Stimulated activated naive CD8-positive, alpha-beta T cell treated with anti-CD3 and anti-CD28 coated beads, Interleukin-15, Interleukin-2, amounts not matched to agents 100 U/mL and 50 U/mL, for 24 hours (primary cell): ENCODE results near the gene SYDE2.
A peak's percentile ranks its signal among the peaks of the same experiment; 100 is the strongest.
"Not testable (repeated sequence)": the region's sequence is repeated elsewhere in the genome, so short reads cannot be mapped to it uniquely, and the experiment has no call there.

Experiments
- ATAC-seq: fragments of 150-1000 bp; cut with Tn5 transposase; one replicate; pipeline ENCODE4 v1.10.0; 2021
- DNase-seq: peaks from one replicate; pipeline ENCODE4 v3.0.0; 2021

The SYDE2 gene, protein sequence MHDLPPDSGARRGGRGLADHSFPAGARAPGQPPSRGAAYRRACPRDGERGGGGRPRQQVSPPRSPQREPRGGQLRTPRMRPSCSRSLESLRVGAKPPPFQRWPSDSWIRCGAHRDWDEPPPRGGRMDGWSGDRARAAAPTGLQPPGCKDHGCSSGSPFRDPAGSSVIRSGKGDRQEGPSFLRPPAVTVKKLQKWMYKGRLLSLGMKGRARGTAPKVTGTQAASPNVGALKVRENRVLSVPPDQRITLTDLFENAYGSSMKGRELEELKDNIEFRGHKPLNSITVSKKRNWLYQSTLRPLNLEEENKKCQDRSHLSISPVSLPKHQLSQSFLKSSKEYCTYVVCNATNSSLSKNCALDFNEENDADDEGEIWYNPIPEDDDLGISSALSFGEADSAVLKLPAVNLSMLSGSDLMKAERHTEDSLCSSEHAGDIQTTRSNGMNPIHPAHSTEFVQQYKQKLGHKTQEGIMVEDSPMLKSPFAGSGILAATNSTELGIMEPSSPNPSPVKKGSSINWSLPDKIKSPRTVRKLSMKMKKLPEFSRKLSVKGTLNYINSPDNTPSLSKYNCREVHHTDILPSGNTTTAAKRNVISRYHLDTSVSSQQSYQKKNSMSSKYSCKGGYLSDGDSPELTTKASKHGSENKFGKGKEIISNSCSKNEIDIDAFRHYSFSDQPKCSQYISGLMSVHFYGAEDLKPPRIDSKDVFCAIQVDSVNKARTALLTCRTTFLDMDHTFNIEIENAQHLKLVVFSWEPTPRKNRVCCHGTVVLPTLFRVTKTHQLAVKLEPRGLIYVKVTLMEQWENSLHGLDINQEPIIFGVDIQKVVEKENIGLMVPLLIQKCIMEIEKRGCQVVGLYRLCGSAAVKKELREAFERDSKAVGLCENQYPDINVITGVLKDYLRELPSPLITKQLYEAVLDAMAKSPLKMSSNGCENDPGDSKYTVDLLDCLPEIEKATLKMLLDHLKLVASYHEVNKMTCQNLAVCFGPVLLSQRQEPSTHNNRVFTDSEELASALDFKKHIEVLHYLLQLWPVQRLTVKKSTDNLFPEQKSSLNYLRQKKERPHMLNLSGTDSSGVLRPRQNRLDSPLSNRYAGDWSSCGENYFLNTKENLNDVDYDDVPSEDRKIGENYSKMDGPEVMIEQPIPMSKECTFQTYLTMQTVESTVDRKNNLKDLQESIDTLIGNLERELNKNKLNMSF

DNA sequence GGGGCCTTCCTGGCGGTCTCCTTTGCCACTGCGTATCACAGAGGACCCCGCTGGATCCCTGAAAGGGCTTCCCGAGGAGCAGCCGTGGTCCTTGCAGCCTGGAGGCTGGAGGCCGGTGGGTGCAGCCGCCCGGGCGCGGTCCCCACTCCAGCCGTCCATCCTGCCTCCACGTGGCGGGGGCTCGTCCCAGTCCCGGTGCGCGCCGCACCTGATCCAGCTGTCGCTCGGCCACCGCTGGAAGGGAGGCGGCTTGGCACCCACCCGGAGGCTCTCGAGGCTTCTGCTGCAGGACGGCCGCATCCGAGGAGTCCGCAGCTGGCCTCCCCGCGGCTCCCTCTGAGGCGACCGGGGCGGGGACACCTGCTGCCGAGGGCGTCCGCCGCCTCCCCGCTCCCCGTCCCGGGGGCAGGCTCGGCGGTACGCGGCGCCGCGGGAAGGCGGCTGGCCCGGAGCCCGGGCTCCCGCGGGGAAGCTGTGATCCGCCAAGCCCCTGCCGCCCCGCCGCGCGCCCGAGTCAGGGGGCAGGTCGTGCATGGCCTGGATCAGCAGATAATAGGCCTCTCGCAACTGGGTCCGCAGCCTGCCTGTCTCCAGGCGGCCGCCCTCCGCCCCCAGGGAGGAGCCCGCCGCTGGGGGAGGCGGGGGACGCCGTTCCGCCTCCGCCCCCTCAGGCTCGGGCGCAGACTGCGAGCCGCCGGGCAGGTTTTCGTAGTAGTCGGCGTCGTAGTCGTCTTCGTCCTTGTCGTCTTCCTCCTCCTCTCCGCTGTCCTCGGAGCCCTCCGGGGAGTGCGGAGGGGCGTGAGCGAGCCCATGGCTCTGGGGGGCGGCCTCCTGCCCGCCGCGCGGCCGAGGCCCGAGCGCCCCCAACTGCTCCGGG lies at the start of gene SYDE2:
SYDE2 (minus strand) TSS at position 554 of the 877 bp plus-strand sequence; CDS start at position 534, 20 bp downstream.
- DNase-seq (peak; percentile 70), ATAC-seq (peak; percentile 70)

- ATAC-seq, DNase-seq: not testable (repeated sequence)
Observed at GRCh38 chr1:85249042-85249441, 48.2 kb upstream of the SYDE2 start.

DNA sequence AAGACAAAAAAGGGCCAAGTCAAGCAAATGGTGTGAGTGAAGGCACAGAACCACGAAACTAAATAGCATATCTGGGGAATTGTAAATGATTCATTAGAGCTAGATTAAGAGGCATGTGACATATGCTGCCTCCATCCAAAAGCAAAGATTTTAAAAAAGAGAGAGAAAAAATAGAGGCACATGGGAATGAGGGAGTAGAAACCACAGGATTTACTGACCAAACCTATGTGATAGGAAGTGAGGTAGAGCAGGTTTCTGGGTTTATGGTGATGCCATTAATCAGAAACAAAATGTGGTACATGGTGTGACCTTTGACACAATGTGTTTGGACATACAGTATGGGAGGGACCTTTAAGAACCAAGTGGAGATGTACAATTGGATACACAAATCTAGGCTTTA lies 45.1 kb upstream of the SYDE2 start:
- DNase-seq (no peak), ATAC-seq (no peak)

GRCh38 chr1:85245456-85245855 lies 44.6 kb upstream of the SYDE2 start:
- DNase-seq (no peak), ATAC-seq (no peak)

- DNase-seq, result no peak
- no peak for ATAC-seq
Observed at GRCh38 chr1:85244271-85245061, 43.6 kb upstream of the SYDE2 start.

- ATAC-seq (no peak), DNase-seq (no peak)
Observed at GRCh38 chr1:85243372-85243771, 42.6 kb upstream of the SYDE2 start.

GRCh38 chr1:85240643-85241042 lies 39.8 kb upstream of the SYDE2 start:
- no peak for ATAC-seq
- no peak for DNase-seq

DNA sequence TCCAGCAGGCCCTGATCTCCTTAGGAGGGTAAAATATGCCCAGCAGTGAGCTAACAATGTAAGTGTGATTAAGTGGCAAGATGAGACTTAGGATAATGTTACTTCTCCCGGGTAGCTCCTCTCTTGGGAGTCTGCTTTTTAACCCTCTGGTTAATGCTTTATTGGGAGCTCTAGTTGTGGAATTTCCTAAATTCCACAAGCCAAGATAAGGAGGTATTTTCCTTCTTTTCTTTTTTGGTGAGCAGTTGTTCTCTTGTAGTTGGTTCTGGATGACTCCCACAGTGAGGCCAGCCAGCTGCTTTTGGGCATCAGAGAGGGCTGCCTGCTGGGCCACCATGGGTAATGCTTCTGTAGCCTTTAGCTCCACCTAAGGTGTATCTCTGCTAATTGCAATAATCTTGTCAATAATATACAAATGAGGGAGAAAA lies 39.4 kb upstream of the SYDE2 start:
- peak; percentile 57 for ATAC-seq
- peak; percentile 18 for DNase-seq

DNA sequence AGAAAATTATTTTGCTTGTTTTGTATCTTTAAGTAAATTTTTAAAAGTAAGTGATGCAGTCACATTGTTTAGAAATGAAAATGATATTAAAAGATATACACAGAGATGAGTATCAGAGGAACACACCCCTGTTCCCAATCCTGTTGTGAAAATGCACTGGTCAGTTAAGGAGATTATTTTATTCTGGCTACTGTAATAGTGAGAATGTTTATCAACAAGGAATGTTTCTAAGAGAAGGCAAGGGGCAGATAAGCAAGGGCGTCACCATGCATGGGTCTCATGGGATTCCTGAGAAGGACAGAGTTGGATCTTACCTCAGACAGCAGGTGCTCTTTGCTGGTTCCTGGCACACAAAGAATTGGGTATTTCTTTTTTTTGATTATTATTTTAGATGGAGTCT lies 36.8 kb upstream of the SYDE2 start:
- ATAC-seq, result no peak
- DNase-seq, result no peak

DNA sequence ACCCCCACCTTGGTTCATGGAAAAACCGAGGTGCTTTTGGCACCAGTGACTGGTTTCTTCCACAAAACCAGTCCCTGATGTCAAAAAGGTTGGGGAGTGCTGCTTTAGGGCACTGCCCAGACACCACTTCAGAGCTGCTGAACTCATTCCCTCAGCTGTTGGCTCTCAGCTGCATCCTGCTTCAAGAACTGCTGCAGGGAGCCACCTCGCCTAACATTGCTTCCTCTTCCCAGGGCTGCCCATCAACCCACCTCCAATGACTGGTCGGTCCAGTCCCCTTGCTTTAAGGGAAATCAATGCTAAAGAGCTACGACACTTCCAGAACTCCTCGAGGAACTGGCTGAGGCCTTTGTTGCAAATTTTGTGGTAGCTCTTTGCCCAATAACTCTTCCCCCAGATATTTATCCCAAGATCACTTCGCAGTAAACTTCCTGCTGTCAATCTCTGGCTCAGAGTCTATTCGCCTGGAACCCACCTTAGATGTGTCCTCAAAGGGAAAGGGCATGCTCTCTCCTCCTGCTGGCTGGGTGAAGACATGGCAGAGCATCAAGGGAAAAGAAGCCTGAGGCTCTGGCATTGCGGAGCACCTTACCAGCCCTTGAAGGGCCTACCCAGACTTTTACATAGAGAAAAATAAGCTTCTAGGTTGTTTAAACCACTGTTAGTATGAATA lies 29.6 kb upstream of the SYDE2 start:
- DNase-seq (no peak), ATAC-seq (no peak)

DNA sequence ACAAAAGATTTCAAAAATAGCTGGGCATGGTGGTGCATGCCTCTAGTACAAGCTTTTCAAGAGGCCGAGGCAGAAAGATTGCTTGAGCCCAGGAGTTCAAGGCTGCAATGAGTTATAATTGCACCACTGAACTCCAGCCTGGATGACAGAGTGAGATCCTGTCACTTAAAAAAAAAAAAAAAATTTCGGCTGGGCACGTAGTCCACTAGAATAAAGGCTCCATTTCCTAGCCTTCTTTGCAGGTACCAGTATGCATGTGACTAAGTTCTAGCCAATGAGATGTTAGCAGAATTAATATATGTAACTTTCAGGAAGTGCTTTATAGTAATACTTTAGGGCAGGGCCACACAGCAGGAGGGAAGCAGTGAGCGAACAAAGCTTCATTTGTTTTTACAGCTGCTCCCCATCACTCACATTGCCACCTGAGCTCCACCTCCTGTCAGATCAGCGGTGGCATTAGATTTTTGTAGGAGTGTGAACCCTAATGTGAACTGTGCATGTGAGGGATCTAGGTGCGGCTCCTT lies 28.8 kb upstream of the SYDE2 start:
- no peak for ATAC-seq
- DNase-seq, result no peak

- no peak for DNase-seq
- no peak for ATAC-seq
Observed at GRCh38 chr1:85228972-85229371, 28.2 kb upstream of the SYDE2 start.

DNA sequence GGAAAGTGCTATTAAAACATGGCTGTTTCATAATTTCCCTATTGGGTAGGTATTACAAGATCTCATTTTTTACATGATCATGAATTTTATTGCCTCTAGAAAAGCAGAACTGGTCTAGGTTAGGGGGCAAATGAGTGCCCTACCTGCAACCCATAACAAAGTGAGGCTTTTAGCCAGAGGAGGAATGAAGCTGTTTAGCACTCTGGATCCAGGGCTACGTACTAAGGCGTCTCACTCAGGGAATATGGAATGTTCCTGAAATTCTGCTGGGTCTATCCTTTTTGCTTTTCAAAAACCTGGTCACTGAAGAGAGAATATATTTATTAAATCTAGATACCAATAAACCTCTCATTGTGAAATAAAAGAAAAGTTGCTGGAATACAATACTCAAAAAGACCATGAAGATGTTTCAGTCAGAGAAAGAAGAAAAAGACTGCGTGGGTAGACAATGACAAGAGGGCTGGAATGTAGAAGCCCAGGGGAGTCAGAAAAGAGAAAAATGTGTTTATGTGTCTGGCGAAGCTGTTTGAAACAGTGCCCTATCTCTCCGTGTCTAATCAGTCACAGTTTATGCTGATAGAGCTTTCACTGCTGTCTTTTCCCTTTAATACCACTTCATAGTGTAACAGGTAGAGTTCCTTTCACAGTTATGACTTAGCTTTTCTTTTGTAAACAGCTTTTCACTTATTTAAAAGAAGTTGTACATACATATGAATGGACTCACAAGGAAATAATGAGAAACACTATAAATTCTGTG lies 25.0 kb upstream of the SYDE2 start:
- DNase-seq (no peak), ATAC-seq (no peak)

GRCh38 chr1:85224734-85225623 lies 24.2 kb upstream of the SYDE2 start:
- no peak for ATAC-seq
- no peak for DNase-seq

DNA sequence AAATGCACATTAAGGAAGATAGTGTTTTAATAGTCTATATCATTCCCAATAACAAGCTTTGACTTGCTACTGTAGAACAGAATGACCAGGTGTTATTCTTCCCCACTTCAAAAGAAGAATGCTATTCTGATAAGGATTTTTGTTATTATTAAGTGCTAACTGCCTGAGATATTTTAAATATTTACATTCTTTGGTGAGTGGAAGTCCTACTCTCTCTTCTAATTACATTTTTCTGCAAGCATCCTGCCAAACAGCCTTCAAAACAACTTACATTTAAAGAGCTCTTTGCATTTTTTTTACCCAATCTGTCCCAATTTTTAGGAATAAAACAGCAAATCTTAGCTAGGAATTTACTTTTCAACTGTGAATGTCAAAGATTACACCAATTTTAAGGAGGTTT lies 23.5 kb upstream of the SYDE2 start:
- DNase-seq (no peak), ATAC-seq (no peak)

DNA sequence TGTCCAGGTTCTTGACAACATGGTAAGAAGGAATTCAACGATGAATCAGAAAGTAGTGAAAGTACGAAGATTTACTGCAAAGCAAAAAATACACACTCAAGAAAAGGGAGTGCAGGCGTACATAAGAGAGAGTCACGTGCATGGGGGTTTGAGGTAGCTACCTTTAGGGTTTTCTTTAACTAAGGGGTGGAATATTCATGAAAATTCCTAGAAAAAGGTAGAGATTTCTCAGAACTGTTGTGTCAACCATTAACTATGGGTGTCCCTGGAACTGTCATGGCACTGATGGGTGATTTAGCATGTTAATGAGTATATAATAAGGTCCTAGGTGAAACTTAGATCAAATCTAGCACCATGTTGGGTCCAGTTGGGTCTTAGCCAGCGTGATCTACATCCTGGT lies 22.5 kb upstream of the SYDE2 start:
- no peak for ATAC-seq

DNA sequence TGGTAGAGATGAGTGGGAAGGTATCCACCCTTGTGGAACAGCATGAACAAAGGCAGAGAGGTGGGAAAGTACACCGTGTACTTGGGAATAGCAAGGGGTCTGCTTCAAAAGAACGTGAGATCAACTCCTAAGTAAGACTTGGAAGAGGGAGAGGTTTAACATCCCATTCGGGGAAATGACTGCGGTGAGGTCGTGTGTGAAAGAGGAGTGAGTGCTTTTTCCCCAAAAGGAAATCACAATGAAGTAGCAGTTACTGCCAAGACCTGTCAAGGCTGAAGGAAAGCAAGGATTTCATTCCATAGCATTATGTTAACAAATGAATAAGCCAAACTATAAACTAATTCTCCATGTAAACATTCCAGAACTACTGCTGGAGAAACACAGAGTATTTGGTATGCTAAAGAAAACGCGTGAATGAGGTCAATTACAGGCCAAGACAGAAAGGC lies 20.0 kb upstream of the SYDE2 start:
- ATAC-seq, result no peak
- no peak for DNase-seq

More for the DNA sequence above, 22.5 kb upstream of the SYDE2 start:
- DNase-seq, result no peak
